T-helper 1 cell (primary cell): ENCODE data around the gene TGM1.

Source experiments
- DNase-seq, 5 donors: peaks; one replicate each; pipeline ENCODE4 v3.0.0-alpha.2; 2012 to 2020

The TGM1 gene

GRCh38 chr14:24292118-24292807 is 29.3 kb upstream of the TGM1 start:
- DNase-seq: no peak

- no peak for DNase-seq
Measured at GRCh38 chr14:24291446-24292117, 28.6 kb upstream of the TGM1 start.

- DNase-seq: no peak
Measured at GRCh38 chr14:24290746-24291145, 27.8 kb upstream of the TGM1 start.

- peak in 1 of 5 donors; percentile 72 for DNase-seq
Measured at GRCh38 chr14:24289649-24290280, 26.8 kb upstream of the TGM1 start.

DNA sequence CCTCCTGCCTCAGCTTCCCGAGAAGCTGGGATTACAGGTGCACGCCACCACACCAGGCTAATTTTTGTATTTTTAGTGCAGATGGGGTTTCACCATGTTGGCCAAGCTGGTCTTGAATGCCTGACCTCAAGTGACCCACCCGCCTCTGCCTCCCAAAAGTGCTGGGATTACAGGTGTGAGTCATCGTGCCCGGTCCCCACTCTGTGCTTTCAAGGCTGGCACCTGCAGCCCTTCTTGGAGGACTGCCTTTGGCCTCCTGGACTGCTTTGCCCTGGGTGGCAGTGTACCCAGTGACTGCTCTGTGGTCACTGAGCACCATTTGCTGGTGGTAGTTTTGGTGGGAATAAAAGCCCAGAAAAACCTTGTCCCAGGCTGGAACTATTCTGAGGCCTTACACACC is 24.0 kb upstream of the TGM1 start:
- DNase-seq: no peak

- no peak for DNase-seq
Measured at GRCh38 chr14:24285351-24285750, 22.4 kb upstream of the TGM1 start.

GRCh38 chr14:24284501-24285035 is 21.6 kb upstream of the TGM1 start:
- DNase-seq: no peak

GRCh38 chr14:24283796-24284460 is 21.0 kb upstream of the TGM1 start:
- DNase-seq: no peak

DNA sequence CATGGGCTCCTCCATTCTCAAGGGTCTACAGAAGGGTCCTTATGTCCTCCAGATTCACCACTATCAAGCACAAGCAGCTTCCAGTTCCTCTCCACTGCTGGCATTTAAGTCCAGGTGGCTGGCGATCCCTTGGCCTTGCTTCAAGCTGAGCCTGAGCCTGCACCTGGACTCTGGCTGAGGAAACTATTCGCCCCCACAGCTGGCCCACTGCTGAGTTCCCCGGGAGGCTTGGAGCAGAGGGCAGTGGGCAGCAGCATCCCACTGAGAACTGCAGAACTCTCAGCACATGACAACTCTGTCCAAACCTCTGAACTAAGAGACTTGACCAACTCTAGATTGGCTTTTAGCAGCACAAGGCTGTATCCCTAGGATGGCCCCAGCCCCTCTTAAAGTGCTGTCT is 19.8 kb upstream of the TGM1 start:
- no peak for DNase-seq

DNA sequence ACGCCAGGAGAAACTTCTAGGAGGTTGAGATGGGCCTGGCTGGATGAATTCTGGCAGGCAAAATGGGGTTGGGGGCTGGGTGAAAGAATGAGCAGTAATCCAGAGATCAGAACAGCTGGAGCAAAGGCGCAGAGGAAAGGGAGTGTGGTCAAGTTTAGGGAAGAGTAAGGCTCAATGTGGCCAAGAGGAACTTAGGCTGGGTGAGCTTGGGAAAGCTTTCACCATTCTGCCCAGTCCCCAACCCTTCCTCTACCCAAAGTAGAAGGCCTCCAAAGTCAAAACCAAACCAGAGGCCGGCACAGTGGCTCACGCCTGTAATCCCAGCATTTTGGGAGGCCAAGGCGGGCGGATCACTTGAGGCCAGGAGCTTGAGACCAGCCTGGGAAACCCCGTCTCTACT is 18.7 kb upstream of the TGM1 start:
- DNase-seq: no peak

DNA sequence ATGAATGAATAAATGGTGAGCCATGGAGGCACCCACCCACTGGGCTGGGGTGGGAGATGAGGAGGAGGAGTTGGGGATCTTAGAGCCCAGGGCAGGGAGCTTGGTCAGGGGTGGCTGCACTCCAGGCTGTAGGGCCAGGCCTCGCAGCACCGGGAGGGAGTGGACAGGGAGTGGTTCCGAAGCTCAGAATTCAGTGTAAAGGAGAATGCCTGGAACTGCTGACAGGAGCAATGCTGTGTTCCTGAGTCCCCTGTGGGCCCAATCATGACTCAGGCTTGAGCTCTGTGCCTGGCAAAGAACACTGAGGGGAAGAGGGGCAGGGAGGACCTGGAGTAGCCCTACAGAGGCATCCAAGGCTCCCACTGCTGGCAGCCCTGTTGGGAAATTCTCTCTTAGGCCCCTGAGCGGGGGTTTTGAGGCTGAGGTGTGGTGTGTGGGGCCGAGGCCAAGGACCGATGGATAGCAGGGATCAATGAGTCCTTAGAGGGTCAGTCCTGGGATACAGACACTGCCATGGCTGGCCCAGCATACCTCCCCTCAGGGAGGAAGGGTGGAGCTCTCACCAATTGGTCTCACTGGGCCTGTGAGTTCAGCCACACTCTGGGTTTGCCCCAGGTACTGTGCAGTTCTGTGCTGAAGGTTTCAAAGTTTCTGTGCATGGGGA is 18.0 kb upstream of the TGM1 start:
- no peak for DNase-seq

DNA sequence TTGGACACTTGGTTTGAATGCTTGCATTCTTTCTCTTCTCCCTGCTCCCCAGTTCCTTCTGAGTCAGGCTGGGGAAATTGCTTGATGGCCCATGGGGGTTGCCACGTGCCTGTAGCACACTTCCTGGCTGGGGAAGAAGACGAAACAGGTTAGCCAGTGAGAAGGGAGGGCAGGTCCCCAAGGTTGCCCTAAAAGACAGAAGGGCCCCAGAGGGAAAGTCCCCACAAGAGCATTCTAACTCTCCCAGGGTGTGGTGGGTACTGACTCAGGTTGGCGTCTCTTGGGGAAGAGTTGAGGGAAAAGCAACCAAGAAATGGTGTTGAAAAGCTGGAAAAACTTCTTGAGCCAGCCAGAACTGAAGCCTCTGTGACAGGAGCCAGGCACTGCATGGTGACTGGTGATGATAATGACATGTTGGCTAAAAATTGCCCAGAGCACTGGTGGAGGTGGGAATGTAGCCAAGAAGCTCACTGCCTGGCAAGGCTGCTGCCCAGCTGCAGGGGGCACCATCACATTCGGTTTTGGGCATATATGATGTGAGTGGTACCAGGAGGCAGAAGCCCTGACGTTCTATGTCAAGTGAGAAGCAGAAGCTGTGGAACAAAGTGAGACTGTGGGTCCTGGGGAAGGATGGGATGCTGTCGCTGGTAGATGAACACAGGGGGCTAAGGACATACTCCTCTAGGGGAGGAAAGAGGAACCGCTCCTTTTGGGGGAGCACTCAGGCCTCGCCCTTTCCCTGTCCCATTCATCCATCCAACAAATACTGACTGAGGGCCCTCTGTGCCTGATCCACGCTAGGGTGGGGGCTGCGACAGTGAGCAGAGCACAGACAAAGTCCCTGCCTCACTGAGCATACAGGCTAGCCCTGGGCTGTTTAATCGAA is 16.6 kb upstream of the TGM1 start:
- peak in 4 of 5 donors; percentile 30 to 48 (median 37) for DNase-seq

DNA sequence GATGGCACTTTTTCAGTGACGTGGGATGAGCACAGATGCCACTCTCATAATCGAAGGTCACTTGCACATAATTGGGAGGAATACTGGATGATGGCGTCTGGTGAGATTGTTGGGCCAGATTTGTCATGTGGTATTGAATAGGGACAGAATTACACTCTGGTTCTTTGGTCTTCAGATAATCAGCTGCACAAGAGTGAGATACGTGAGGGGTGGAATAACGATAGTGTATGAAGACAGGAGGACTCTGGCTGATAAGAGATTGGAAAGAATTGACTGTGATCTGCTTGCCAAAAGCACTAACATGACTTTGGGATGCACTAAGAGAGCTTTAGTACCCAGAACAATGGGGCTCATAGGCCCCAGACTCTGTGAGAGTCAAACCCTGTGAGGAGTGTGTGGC is 15.4 kb upstream of the TGM1 start:
- DNase-seq: no peak

DNA sequence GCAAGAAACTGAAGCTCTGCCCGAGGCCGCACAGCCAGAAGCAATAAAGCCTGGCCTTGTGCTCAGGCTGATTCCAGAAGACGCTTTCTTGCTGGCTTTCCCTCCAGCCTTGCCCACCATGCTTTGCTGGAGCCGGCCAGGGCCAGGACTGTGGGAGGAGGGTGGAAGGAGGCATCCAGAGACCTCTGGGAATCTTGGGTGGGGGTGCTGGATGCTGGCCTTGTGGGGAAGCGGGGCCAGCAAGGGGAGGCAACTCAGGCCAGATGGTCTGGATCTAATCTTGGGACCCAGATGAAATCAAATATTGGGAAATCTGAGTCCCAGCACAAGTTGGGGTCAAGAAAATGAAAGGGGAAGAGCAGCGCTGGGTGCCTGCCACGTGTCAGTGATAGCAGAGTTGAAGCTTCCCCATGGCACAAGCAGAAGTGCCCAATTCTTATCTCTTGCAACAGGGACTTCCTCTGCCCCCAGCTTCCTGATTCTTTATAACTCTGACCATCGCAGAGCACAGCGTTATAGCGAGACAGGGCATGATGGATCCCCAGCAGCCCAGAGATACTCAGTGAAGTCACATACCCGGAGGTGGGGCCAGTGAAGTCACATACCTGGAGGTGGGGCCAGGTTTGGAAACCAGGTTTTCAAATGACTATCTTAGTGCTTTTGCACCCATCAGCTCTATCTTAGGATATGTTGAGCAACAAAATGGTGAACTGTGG is 14.8 kb upstream of the TGM1 start:
- no peak for DNase-seq

DNA sequence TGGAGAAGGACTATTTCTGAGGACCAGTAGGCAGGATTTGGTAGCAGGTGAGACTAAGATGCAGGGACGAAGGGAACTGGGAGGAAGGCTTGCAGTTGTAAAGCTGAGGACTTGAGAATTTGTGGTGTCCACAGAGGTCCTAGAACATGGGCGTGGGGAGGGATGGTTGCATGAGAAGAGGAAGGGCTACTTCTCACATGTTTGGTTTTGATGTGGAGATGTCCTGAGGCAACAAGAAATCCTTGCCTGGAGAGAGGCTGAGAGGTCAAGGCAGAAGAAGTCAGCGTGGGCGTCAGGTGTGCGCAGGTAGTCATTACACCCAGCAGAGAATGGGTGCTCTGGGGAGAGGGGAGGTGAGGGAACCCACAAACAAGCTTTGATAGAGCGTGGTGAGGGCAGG is 14.1 kb upstream of the TGM1 start:
- DNase-seq: no peak

DNA sequence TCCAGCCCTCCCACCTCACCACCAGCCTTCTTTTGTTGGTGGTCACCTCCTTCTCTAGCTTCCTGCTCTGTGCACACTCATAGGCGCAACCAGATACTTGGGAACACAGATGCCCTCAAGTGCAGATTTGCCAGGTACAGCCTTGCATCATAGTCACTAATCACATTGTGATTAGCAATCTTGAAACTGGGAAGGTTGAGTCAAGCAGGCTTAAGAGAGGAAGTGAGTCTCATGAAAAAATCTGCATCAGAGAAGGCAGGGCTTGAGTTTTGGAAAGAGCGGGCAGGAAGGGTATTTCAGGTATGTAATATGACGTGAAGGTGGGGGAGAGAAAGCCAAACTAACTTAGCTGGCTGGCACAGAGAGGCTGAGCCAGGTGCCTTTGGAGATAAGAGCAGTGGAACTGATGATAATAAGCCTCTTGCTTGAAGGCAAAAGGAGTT is 11.1 kb upstream of the TGM1 start:
- DNase-seq: peak in 3 of 5 donors; percentile 14 to 84 (median 42)

DNA sequence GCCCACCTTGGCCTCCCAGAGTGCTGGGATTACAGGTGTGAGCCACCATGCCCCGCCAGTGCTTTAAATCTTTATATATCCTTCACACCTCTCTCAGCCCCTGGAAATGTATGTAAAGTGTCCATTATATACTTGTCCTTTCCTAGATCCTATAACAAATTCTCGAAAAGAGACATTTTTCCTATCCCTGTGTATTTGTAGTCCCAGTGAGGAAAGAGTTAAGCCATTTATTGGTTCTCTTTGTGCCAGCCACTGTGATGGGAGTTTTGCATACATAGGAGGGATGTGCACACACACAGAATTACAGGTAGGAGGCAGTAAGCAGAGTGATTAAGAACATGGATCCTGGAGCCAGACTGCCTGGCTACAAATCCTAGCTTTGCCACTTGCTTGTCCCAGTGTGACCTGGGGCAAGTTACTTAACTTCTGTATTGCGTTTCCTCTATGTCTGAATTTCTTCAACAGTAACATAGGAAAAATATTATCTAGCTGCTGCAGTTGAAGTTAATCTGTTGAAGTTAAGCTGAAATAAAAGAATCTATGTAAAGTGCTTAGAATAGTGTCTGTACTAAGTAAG is 10.5 kb upstream of the TGM1 start:
- DNase-seq: peak in 1 of 5 donors; percentile 12

GRCh38 chr14:24272467-24272866 is 9.5 kb upstream of the TGM1 start:
- DNase-seq: no peak

DNA sequence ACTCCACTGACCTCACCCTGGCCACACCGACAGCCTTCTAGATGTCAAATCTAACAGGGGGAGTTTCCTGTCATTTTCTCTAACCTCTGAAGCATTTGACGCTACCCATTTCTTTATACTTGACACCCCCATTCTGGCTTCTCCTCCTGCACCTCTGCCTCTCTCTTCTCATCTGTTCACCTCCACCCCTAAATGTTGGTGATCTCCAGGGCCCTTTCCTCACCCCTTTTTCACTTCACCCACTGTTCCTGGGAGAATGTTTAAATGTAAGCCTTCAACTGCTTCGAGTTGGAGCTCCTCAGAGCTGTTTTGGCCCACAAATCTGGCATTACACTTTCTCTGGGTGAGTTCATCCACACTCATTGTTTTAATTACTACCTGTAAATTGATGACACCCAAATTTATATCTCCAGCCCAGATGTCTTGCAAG is 8.9 kb upstream of the TGM1 start:
- no peak for DNase-seq

DNA sequence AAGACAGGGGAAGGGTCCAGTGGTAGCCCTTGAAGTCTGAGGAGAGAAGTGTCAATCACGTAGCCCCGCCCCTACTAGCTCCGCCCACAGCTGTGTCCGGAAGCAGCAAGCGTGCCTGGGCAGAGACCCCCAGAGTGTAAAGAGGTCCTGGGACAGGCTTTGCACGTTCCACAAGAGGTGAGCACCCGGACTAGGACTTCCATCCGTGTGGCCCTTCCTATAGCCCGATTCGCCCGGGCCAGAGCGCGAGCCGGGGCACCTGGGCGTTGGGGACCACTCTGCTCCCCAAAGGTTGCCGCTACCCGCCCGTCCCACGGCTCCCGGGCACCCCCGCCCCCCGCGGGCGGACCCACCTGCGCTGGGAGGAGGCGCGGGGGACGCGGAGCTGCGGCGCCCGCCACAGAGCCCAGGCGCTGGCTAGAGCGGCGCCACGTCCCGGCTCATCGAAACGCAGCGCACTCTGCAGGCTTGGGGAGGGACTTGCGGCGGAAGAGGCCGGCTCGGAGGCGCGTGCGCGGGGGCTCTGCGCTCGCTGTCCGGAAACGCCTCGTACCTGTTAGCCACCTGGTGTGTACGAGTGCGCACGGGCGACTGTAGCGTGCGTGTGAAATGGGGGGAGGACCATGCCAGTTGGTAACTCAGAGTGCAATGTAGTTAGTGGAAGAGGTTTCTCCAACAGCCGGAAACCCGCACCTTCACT is 8.3 kb upstream of the TGM1 start, which contains the start of gene RABGGTA:
TSS of gene RABGGTA (minus strand) at position 464 of the 700 bp plus-strand sequence. CDS start 482 bp downstream, outside the sequence.
- peak; percentile 85 to 95 (median 89) for DNase-seq
